Panc1 (cell line): ENCODE data around the gene ACOT8. TPM values are rescaled to one million over a fixed set of nuclear protein-coding genes. Genes with fewer than 3 reads are reported as not detected.

ENCODE experiments used
- ATAC-seq: fragments of 200-7000 bp; cut with Tn5 transposase; 2 replicates; pipeline ENCODE4 v1.9.1; 2020; ENCODE audit warnings: mild to moderate bottlenecking, moderate library complexity
- BruUV-seq: library from RNA; stranded (reverse); fragments of 400-500 nt; replicated peaks from 2 replicates; lab custom pipeline; 2021; lab: Mats Ljungman, UMichigan
- CTCF ChIA-PET: fragments of 300-600 bp; sonication (Branson Sonifier 250); formaldehyde crosslinking; loops from one replicate; lab custom pipeline; 2022; ENCODE audit warnings: antibody characterized with exemption; lab: Charles Lee
- POLR2A ChIA-PET: fragments of 300-600 bp; sonication (Branson Sonifier 250); formaldehyde crosslinking; loops from one replicate; lab custom pipeline; 2022; ENCODE audit warnings: antibody characterized with exemption; lab: Charles Lee
- DNase-seq: peaks from one replicate; pipeline ENCODE4 v3.0.0-alpha.2; 2010; ENCODE audit warnings: low read depth, low spot score
- H3K27ac ChIP-seq: 2 replicates; pipeline ENCODE4 v1.5.1; 2011; ENCODE audit warnings: mild to moderate bottlenecking, low read length, inconsistent platforms
- H3K27me3 ChIP-seq: fragments of 200-500 bp; sonication (Bioruptor generic); 2 replicates; pipeline ENCODE4 v1.6.0; 2014; ENCODE audit warnings: low read length, inconsistent platforms; ENCODE audit not compliant: control insufficient read depth, insufficient read depth
- H3K36me3 ChIP-seq: fragments of 200-500 bp; sonication (Bioruptor generic); 2 replicates; pipeline ENCODE4 v1.5.1; 2014; ENCODE audit warnings: inconsistent platforms, mild to moderate bottlenecking, low read length, moderate library complexity; ENCODE audit not compliant: control insufficient read depth, insufficient read depth
- H3K4me1 ChIP-seq: 2 replicates; pipeline ENCODE4 v1.5.1; 2011; ENCODE audit warnings: inconsistent platforms, mild to moderate bottlenecking, low read length, moderate library complexity; ENCODE audit not compliant: control insufficient read depth, insufficient read depth
- H3K4me3 ChIP-seq, 2 experiments: 2 replicates each; pipeline ENCODE4 v1.5.1; 2011 to 2012; ENCODE audit warnings: low read depth in 2 of 2, low read length in 2 of 2, mild to moderate bottlenecking in 2 of 2, inconsistent platforms in 1 of 2, moderate library complexity in 1 of 2
- H3K9me3 ChIP-seq: fragments of 200-500 bp; sonication (Bioruptor generic); 2 replicates; pipeline ENCODE4 v1.5.1; 2014; ENCODE audit warnings: low read depth, mild to moderate bottlenecking, inconsistent platforms, low read length, moderate library complexity; ENCODE audit not compliant: control insufficient read depth, insufficient read depth
- POLR2AphosphoS5 ChIP-seq: IDR thresholded peaks from 2 replicates; pipeline ENCODE4 v1.6.1; 2012; ENCODE audit warnings: mild to moderate bottlenecking, low read depth, low read length, moderate library complexity
- SIN3A ChIP-seq: IDR thresholded peaks from 2 replicates; pipeline ENCODE4 v1.6.1; 2012; ENCODE audit warnings: low read depth, mild to moderate bottlenecking, low read length, moderate library complexity, borderline replicate concordance; ENCODE audit not compliant: insufficient read depth
- TCF7L2 ChIP-seq: IDR thresholded peaks from 2 replicates; pipeline ENCODE4 v1.6.1; 2011; ENCODE audit warnings: mild to moderate bottlenecking, low read depth, low read length, inconsistent platforms
- in situ Hi-C: cut with HindIII; loops from 2 replicates; pipeline ENCODE4 v1.10.0; 2016; ENCODE audit warnings: low sequenced_read_pairs, low pct_unique_long_range_greater_than_20kb
- intact Hi-C: fragments of 100-400 bp; cut with micrococcal nuclease; formaldehyde crosslinking; loops from one replicate; pipeline ENCODE4 v1.10.0; 2022; ENCODE audit not compliant: unreplicated experiment
- total RNA-seq: library from RNA; stranded (reverse); gene quantifications from one replicate; pipeline ENCODE4 v1.2.1, GENCODE V29; 2021; ENCODE audit not compliant: unreplicated experiment
- TF ChIP-seq, protein P1 (sequence below), 2 experiments: IDR thresholded peaks; 2 replicates each; pipeline ENCODE4 v1.6.1; 2011 to 2012; ENCODE audit warnings: low read depth in 2 of 2, control low read depth in 1 of 2, low read length in 1 of 2, mild to moderate bottlenecking in 1 of 2, moderate library complexity in 1 of 2; ENCODE audit not compliant: insufficient read depth in 1 of 2
- TF ChIP-seq, protein P2 (sequence below): fragments of 450-650 bp; IDR thresholded peaks from 2 replicates; pipeline ENCODE4 v1.5.1; 2017; ENCODE audit warnings: mild to moderate bottlenecking

ACOT8 gene
- total RNA-seq, 1 experiment from 2014 or later: 21.1 TPM

DNA sequence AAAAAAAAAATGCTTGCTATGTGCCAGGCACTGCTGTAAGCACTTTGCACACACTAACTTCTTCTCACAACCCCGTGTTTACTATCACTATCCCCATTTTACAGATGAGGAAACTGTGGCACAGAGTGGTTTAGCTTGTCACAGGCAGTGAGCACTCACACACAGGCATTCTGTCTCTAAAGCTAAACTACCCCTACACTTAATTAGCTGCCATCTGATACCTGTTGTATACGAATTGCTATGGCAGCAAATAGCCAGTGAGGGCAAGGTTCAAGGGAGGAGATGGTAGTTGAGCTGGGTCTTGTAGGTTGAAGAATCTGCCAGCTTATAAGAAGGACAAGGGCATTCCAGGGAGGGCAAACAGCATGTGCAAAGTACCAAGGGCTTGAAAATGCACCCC is 35.2 kb downstream of the ACOT8 start:
- Histone ChIP-seq H3K27ac (no peak overlapping the region), H3K4me3 (no peak overlapping the region), H3K36me3 (no peaks in the 10 kb centered on the region), H3K4me1 (peaks cover 16% of the 10 kb centered on the region), H3K27me3 (no peaks in the 10 kb centered on the region), H3K9me3 (no peaks in the 10 kb centered on the region)
- POLR2A ChIA-PET: no interaction called here
- no peak for ATAC-seq
- CTCF ChIA-PET: no interaction called here
- TF ChIP-seq, protein P1, sequence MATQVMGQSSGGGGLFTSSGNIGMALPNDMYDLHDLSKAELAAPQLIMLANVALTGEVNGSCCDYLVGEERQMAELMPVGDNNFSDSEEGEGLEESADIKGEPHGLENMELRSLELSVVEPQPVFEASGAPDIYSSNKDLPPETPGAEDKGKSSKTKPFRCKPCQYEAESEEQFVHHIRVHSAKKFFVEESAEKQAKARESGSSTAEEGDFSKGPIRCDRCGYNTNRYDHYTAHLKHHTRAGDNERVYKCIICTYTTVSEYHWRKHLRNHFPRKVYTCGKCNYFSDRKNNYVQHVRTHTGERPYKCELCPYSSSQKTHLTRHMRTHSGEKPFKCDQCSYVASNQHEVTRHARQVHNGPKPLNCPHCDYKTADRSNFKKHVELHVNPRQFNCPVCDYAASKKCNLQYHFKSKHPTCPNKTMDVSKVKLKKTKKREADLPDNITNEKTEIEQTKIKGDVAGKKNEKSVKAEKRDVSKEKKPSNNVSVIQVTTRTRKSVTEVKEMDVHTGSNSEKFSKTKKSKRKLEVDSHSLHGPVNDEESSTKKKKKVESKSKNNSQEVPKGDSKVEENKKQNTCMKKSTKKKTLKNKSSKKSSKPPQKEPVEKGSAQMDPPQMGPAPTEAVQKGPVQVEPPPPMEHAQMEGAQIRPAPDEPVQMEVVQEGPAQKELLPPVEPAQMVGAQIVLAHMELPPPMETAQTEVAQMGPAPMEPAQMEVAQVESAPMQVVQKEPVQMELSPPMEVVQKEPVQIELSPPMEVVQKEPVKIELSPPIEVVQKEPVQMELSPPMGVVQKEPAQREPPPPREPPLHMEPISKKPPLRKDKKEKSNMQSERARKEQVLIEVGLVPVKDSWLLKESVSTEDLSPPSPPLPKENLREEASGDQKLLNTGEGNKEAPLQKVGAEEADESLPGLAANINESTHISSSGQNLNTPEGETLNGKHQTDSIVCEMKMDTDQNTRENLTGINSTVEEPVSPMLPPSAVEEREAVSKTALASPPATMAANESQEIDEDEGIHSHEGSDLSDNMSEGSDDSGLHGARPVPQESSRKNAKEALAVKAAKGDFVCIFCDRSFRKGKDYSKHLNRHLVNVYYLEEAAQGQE (IDR thresholded peaks at IDR 0.05; ENCODE audit: insufficient read depth in 1 of 2, low read depth in 2 of 2, low read length in 1 of 2): no peak
- TF ChIP-seq SIN3A (no peak), TCF7L2 (no peak), POLR2AphosphoS5 (no peak)
- TF ChIP-seq, protein P2, sequence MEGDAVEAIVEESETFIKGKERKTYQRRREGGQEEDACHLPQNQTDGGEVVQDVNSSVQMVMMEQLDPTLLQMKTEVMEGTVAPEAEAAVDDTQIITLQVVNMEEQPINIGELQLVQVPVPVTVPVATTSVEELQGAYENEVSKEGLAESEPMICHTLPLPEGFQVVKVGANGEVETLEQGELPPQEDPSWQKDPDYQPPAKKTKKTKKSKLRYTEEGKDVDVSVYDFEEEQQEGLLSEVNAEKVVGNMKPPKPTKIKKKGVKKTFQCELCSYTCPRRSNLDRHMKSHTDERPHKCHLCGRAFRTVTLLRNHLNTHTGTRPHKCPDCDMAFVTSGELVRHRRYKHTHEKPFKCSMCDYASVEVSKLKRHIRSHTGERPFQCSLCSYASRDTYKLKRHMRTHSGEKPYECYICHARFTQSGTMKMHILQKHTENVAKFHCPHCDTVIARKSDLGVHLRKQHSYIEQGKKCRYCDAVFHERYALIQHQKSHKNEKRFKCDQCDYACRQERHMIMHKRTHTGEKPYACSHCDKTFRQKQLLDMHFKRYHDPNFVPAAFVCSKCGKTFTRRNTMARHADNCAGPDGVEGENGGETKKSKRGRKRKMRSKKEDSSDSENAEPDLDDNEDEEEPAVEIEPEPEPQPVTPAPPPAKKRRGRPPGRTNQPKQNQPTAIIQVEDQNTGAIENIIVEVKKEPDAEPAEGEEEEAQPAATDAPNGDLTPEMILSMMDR: no peak
- no TSS peak for BruUV-seq
- in situ Hi-C loops: no loop called here
- intact Hi-C loops: no loop called here
- DNase-seq: no peak

DNA sequence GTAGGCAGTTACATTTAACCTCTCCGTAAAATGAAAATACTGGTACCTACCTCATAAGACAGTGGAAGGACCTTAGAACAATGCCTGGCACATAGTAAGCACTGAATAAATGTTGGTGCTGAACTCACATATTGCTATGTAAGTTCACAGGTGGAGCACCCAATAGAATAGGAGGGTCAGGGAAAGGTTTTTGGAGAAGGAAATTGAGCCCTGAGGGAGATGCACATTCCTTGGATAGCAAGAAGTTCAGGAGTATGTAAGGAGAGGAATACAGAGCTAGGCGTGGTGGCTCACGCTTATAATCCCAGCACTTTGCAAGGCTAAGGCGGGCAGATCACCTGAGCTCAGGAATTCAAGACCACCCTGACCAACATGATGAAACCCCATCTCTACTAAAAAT is 37.7 kb downstream of the ACOT8 start:
- TF ChIP-seq, protein P2: no peak
- no peak for TF ChIP-seq SIN3A
- TF ChIP-seq POLR2AphosphoS5: no peak
- ChIA-PET CTCF (no interaction called here), POLR2A (interaction anchor here (0.6 kb wide), 2 partner anchors 55 to 293 kb away, joined by 3 to 4 read pairs; no protein-coding TSS in a partner anchor)
- intact Hi-C loops (no loop called here), in situ Hi-C loops (no loop called here)
- H3K36me3 ChIP-seq: peaks cover 4% of the 10 kb centered on the region; the same call in 1 of the 2 replicates
- H3K27me3 ChIP-seq: no peaks in the 10 kb centered on the region
- DNase-seq: no peak
- BruUV-seq: no TSS peak
- H3K4me3 ChIP-seq: no peak overlapping the region
- peaks cover 35% of the 10 kb centered on the region for H3K4me1 ChIP-seq
- H3K27ac ChIP-seq: no peak overlapping the region
- H3K9me3 ChIP-seq: no peaks in the 10 kb centered on the region
- ATAC-seq: no peak
